HepG2 (cell line): ENCODE measurements around the gene PUS7. TPM values are rescaled to one million over a fixed set of nuclear protein-coding genes. Genes with fewer than 3 reads are reported as not detected.

Experiments
- ATAC-seq: fragments of 200-7000 bp; cut with Tn5 transposase; 3 replicates; pipeline ENCODE4 v1.9.1; 2020; ENCODE audit warnings: mild to moderate bottlenecking, moderate library complexity
- BruUV-seq: library from RNA; stranded (reverse); fragments of 400-500 nt; replicated peaks from 2 replicates; lab custom pipeline; 2021; lab: Mats Ljungman, UMichigan
- CTCF ChIA-PET: fragments of 300-600 bp; formaldehyde crosslinking; extraction: SDS; loops from one replicate; lab custom pipeline; 2021; ENCODE audit warnings: low total read pairs, inconsistent platforms, low intra/inter-chr PET ratio; lab: Yijun Ruan, JAX
- POLR2A ChIA-PET: fragments of 350-600 bp; sonication (Branson Sonifier 250); formaldehyde crosslinking; loops from one replicate; lab custom pipeline; 2020; ENCODE audit warnings: antibody characterized with exemption, inconsistent platforms; lab: Yijun Ruan, JAX
- DNase-seq: peaks from one replicate; pipeline ENCODE4 v3.0.0-alpha.2; 2015; ENCODE audit warnings: low spot score
- FAIRE-seq: peaks from 3 replicates; lab custom pipeline; 2011; peaks lifted over from hg19 to GRCh38; lab: Jason Lieb, UNC
- H2AFZ ChIP-seq: one replicate; pipeline ENCODE4 v1.6.1; 2011; ENCODE audit warnings: low read length, inconsistent platforms
- H3K27ac ChIP-seq: fragments of 300-600 bp; 3 replicates; pipeline ENCODE4 v1.8.0; 2011; ENCODE audit warnings: mixed run types, mild to moderate bottlenecking, mixed read lengths, low read length, inconsistent platforms; ENCODE audit not compliant: insufficient read depth; ENCODE audit errors: extremely low read length
- H3K27me3 ChIP-seq, 2 experiments: fragments of 200-600 bp in 1 of 2; 2 replicates in 1 of 2; 3 replicates in 1 of 2; pipeline versions ENCODE4 v1.6.0 to v1.8.0; 2011; ENCODE audit warnings: low read length in 2 of 2, mild to moderate bottlenecking in 2 of 2, moderate library complexity in 2 of 2, inconsistent platforms in 1 of 2; ENCODE audit not compliant: insufficient read depth in 2 of 2, control insufficient read depth in 1 of 2
- H3K36me3 ChIP-seq, 2 experiments: fragments of 200-600 bp in 1 of 2; replicated peaks in 1 of 2; 2 replicates in 1 of 2; 3 replicates in 1 of 2; pipeline versions ENCODE4 v1.5.1 to v1.8.0; 2011; ENCODE audit warnings: low read length in 2 of 2, inconsistent platforms in 1 of 2; ENCODE audit not compliant: insufficient read depth in 2 of 2, control insufficient read depth in 1 of 2
- H3K4me1 ChIP-seq: 2 replicates; pipeline ENCODE4 v1.5.1; 2012; ENCODE audit warnings: low read length, inconsistent platforms; ENCODE audit not compliant: insufficient read depth
- H3K4me2 ChIP-seq: 2 replicates; pipeline ENCODE4 v1.6.0; 2011; ENCODE audit warnings: low read depth, low read length, inconsistent platforms
- H3K4me3 ChIP-seq, 3 experiments: fragments of 200-600 bp in 1 of 3; sonication (generic), shearing (Covaris generic) in 1 of 3; replicated peaks in 1 of 3; 2 replicates each; pipeline ENCODE4 v1.5.1; 2011 to 2016; ENCODE audit warnings: low read length in 3 of 3, inconsistent platforms in 2 of 3, low read depth in 2 of 3, mild to moderate bottlenecking in 2 of 3, control low read depth in 1 of 3, mixed read lengths in 1 of 3; ENCODE audit not compliant: insufficient read depth in 1 of 3
- H3K79me2 ChIP-seq: one replicate; pipeline ENCODE4 v1.6.1; 2011; ENCODE audit warnings: low read length, inconsistent platforms; ENCODE audit not compliant: insufficient read depth
- H3K9ac ChIP-seq: 2 replicates; pipeline ENCODE4 v1.6.0; 2011; ENCODE audit warnings: mild to moderate bottlenecking, low read depth, low read length, inconsistent platforms; ENCODE audit not compliant: insufficient read depth
- H3K9me3 ChIP-seq: 2 replicates; pipeline ENCODE4 v1.5.1; 2012; ENCODE audit warnings: mild to moderate bottlenecking, low read length
- H4K20me1 ChIP-seq: 2 replicates; pipeline ENCODE4 v1.6.0; 2011; ENCODE audit warnings: inconsistent platforms, mild to moderate bottlenecking, low read length, moderate library complexity; ENCODE audit not compliant: insufficient read depth
- BRCA1 ChIP-seq: sonication (generic); formaldehyde crosslinking; IDR thresholded peaks from 2 replicates; pipeline ENCODE4 v1.4.0; 2020; ENCODE audit warnings: missing genetic modification reagents
- CAMTA2 ChIP-seq: sonication (generic); formaldehyde crosslinking; IDR thresholded peaks from 2 replicates; pipeline ENCODE4 v1.4.0; 2020; ENCODE audit warnings: mild to moderate bottlenecking, missing genetic modification reagents, borderline replicate concordance
- CSRNP1 ChIP-seq: sonication (generic); formaldehyde crosslinking; IDR thresholded peaks from 2 replicates; pipeline ENCODE4 v1.8.1; 2023; ENCODE audit warnings: mild to moderate bottlenecking, missing genetic modification reagents
- FOXO1 ChIP-seq: sonication (generic); formaldehyde crosslinking; IDR thresholded peaks from 2 replicates; pipeline ENCODE4 v1.4.0; 2020; ENCODE audit warnings: missing genetic modification reagents
- IKZF4 ChIP-seq: sonication (generic); formaldehyde crosslinking; IDR thresholded peaks from 2 replicates; pipeline ENCODE4 v1.5.1; 2020; ENCODE audit warnings: borderline replicate concordance, mild to moderate bottlenecking, low read depth, missing genetic modification reagents; ENCODE audit errors: not compliant biosample characterization
- KLF15 ChIP-seq: sonication (generic); formaldehyde crosslinking; IDR thresholded peaks from 2 replicates; pipeline ENCODE4 v1.8.1; 2023; ENCODE audit warnings: borderline replicate concordance, mild to moderate bottlenecking, inconsistent platforms, missing genetic modification reagents, mixed read lengths
- MAX ChIP-seq: IDR thresholded peaks from 2 replicates; pipeline ENCODE4 v1.6.1; 2012; ENCODE audit warnings: inconsistent platforms
- MBNL3 ChIP-seq: fragments of 250-450 bp; sonication (Bioruptor Pico); conservative IDR thresholded peaks from 2 replicates; pipeline ENCODE4 v1.8.0; 2022; ENCODE audit warnings: mild to moderate bottlenecking, inconsistent platforms
- PAF1 ChIP-seq: IDR thresholded peaks from 2 replicates; pipeline ENCODE4 v1.6.1; 2016; ENCODE audit warnings: missing genetic modification reagents, missing compliant biosample characterization
- SAP130 ChIP-seq: IDR thresholded peaks from 2 replicates; pipeline ENCODE4 v1.6.1; 2016; ENCODE audit warnings: low read depth
- SYNCRIP ChIP-seq: fragments of 200-400 bp; formaldehyde crosslinking; IDR thresholded peaks from 2 replicates; pipeline ENCODE4 v1.6.1; 2018; ENCODE audit warnings: mild to moderate bottlenecking, low read depth, low read length; ENCODE audit not compliant: insufficient read depth
- U2AF2 ChIP-seq: fragments of 200-400 bp; formaldehyde crosslinking; IDR thresholded peaks from 2 replicates; pipeline ENCODE4 v1.6.1; 2017; ENCODE audit warnings: low read depth, mild to moderate bottlenecking, low read length
- ZNF10 ChIP-seq: sonication (generic); formaldehyde crosslinking; IDR thresholded peaks from 2 replicates; pipeline ENCODE4 v1.4.0; 2020; ENCODE audit warnings: mild to moderate bottlenecking, low read depth, missing genetic modification reagents, borderline replicate concordance
- ZNF281 ChIP-seq: sonication (generic); formaldehyde crosslinking; IDR thresholded peaks from 2 replicates; pipeline ENCODE4 v1.4.0; 2020; ENCODE audit warnings: missing genetic modification reagents, borderline replicate concordance
- ZNF672 ChIP-seq: sonication (generic); formaldehyde crosslinking; IDR thresholded peaks from 2 replicates; pipeline ENCODE4 v1.8.1; 2022; ENCODE audit warnings: missing genetic modification reagents
- WGBS: methylation state at CpG from one replicate; pipeline ENCODE4 v1.1.6; 2017; ENCODE audit warnings: low lambda C conversion rate; 5-methylcytosine and 5-hydroxymethylcytosine counted together
- in situ Hi-C: cut with HindIII; loops from 2 replicates; pipeline ENCODE4 v1.10.0; 2017; ENCODE audit warnings: low pct_unique_long_range_greater_than_20kb; ENCODE audit not compliant: extremely low pct_ligation_motif_present
- intact Hi-C: fragments of 100-400 bp; cut with micrococcal nuclease; formaldehyde crosslinking; loops from one replicate; pipeline ENCODE4 v1.10.0; 2022; ENCODE audit not compliant: unreplicated experiment
- polyA plus RNA-seq, 8 experiments: library from polyadenylated mRNA; depleted of rRNA in 3 of 8; stranded (reverse) in 7 of 8; unstranded in 1 of 8; fragments of >200 nt; fragmentation: Illumina TruSeq in 4 of 8; extraction: Trizol in 4 of 8; gene quantifications; 2 replicates each; pipeline versions ENCODE4 v1.2.1 to v1.2.3, GENCODE V29; 2011 to 2016; ENCODE audit warnings: low read depth in 4 of 8, missing spikeins in 1 of 8, mixed read lengths in 1 of 8; ENCODE audit not compliant: insufficient read depth in 1 of 8
- total RNA-seq, 5 experiments: library from RNA; depleted of rRNA; stranded (reverse); fragments of >200 nt; fragmentation: Illumina TruSeq; extraction: Trizol; gene quantifications; 2 replicates each; pipeline ENCODE4 v1.2.3, GENCODE V29; 2016; ENCODE audit warnings: low read depth in 1 of 5

Gene PUS7
- total and polyA plus RNA-seq, 2 of the 13 experiments (the other 11 are each of a cell fraction or from before 2014, with no cell fraction given) = 14.4 to 41.2 TPM

- Histone ChIP-seq H3K4me2 (no peak overlapping the region), H2AFZ (no peak overlapping the region), H3K9me3 (no peaks in the 10 kb centered on the region), H3K36me3 (peaks cover 10 to 36% of the 10 kb centered on the region in 2 experiments), H3K27ac (no peak overlapping the region), H3K27me3 (no peaks in the 10 kb centered on the region), H3K4me1 (no peaks in the 10 kb centered on the region), H3K79me2 (no peaks in the 10 kb centered on the region), H3K4me3 (no peak overlapping the region), H4K20me1 (no peaks in the 10 kb centered on the region), H3K9ac (no peak overlapping the region)
- intact Hi-C loops = no loop called here
- WGBS = over 99% methylated on average over 5 of the region's 5 CpGs
- no peak for ATAC-seq
- POLR2A ChIA-PET = no interaction called here
- BruUV-seq = no TSS peak
- TF ChIP-seq CAMTA2 (no peak), FOXO1 (CRISPR knock-in tag) (no peak), SAP130 (CRISPR knock-in tag) (no peak), SYNCRIP (no peak), PAF1 (no peak), U2AF2 (no peak), MBNL3 (CRISPR knock-in tag) (no peak), KLF15 (no peak), ZNF672 (CRISPR knock-in tag) (no peak), MAX (no peak), IKZF4 (CRISPR knock-in tag) (no peak), ZNF10 (CRISPR knock-in tag) (no peak), ZNF281 (CRISPR knock-in tag) (no peak), CSRNP1 (no peak), BRCA1 (CRISPR knock-in tag) (no peak)
- in situ Hi-C loops = no loop called here
- no peak for DNase-seq
- CTCF ChIA-PET = no interaction called here
- FAIRE-seq = no peak
These were observed 25.1 kb downstream of the PUS7 start for GRCh38 chr7:105497016-105497415.
